ENCODE results near the gene ACOXL.

The ACOXL gene

GRCh38 chr2:110793034-110793433, 60.7 kb downstream of the ACOXL start:
- DNase-seq = no peak

GRCh38 chr2:110794390-110794789, 62.0 kb downstream of the ACOXL start:
- DNase-seq = no peak

- DNase-seq = no peak
Measured at GRCh38 chr2:110794951-110795350, 62.6 kb downstream of the ACOXL start.

- DNase-seq = no peak
Measured at GRCh38 chr2:110796716-110797301, 64.4 kb downstream of the ACOXL start.

GRCh38 chr2:110799376-110799775, 67.0 kb downstream of the ACOXL start:
- DNase-seq = no peak

- DNase-seq = no peak
Measured at GRCh38 chr2:110800611-110801402, 68.4 kb downstream of the ACOXL start.

- DNase-seq = no peak
Measured at GRCh38 chr2:110802208-110802932, 70.0 kb downstream of the ACOXL start.

- DNase-seq = no peak
Measured at GRCh38 chr2:110804433-110804832, 72.1 kb downstream of the ACOXL start.

GRCh38 chr2:110804915-110805314, 72.5 kb downstream of the ACOXL start:
- no peak for DNase-seq

- no peak for DNase-seq
Measured at GRCh38 chr2:110805894-110806452, 73.6 kb downstream of the ACOXL start.

GRCh38 chr2:110807522-110807921, 75.1 kb downstream of the ACOXL start:
- DNase-seq = no peak

- DNase-seq = no peak
Measured at GRCh38 chr2:110810404-110810803, 78.0 kb downstream of the ACOXL start.

- no peak for DNase-seq
Measured at GRCh38 chr2:110812726-110813645, 80.6 kb downstream of the ACOXL start.

GRCh38 chr2:110813896-110814295, 81.5 kb downstream of the ACOXL start:
- no peak for DNase-seq

- DNase-seq = no peak
Measured at GRCh38 chr2:110815938-110816337, 83.6 kb downstream of the ACOXL start.

GRCh38 chr2:110816404-110817365, 84.3 kb downstream of the ACOXL start:
- DNase-seq = no peak

- no peak for DNase-seq
Measured at GRCh38 chr2:110818767-110819481, 86.6 kb downstream of the ACOXL start.

GRCh38 chr2:110819711-110820110, 87.3 kb downstream of the ACOXL start:
- no peak for DNase-seq

GRCh38 chr2:110820128-110820527, 87.8 kb downstream of the ACOXL start:
- no peak for DNase-seq
